ENCODE results near the gene RREB1. TPM values are rescaled to one million over a fixed set of nuclear protein-coding genes. Genes with fewer than 3 reads are reported as not detected.

RREB1 gene
- total RNA-seq, 1 experiment from 2014 or later = 38.4 TPM

DNA sequence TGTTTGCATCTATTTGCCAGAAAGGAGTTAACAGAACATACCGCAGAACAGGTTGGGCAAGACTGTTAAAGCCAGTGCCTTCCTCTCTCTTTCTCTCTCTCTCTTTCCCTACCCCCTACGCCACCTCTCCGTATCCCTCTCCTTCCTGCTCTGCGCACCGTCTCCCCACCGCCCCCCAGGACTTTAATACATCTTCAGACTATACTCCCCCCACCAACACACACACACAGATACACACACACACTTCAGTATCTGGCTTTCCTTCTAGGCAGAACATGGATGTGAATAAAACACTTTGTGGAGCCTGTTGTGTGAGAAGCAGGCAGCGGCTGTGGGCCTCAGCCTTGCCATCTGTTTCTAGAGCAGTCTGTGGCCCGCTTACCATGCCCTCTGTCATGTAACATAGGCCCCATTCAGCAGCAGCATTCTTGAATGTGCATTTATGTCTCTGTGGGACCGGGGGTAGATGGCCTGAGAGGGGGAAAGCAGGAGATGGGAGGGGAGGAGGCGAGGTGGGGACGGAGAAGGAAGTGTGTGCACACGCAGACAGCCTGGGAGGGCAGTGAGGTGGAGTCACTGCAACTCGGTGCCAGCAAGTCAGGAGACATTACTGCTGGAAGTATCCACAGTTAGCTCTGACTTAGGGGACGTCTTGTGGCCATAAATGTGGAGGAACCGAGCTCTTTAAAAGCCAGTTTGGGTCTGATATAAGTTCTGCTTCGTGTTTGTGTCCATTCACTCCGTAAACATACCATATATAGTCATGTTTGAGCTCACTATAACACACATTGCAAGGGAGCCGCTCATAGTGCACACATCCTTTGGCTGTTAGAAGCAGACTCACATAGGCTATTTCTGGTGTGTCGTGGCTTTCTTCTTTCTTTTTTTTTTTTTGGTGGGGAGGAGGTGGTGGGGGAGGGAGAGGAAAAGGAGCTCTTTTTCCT, 38.4 kb downstream of the RREB1 start:
- peak overlapping the region; percentile 97 for H3K27ac Mint-ChIP-seq (ENCODE audit: unreplicated experiment)

DNA sequence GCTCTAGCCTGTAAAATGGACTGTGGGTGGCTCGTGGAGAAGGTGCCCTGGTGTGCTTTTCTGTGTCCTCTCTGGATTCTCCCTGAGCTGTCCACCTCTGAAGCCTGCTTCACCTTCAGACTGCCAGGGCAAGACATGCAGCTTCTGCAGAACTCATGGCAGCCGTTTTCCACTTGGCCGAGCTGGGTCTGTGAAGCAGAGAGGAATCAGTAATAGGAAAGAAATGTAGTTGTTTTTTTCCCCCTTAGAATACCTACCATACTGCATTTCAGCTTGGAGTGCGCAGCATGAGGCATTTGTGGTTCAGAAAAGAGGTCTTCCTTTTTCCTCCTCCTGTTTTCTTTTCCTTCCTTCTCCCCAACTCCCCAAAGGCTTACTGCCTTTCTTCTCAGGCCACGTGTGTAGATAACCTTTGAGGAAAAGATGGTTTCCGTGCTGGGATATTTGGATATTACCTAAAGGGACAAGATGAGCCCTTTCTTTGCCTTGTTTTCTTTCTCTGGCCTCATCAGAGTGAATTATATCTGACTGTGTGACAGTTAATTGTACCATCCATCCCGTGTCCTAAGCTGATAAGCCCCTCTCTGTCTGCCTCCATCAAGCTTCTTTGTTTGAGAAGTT, 39.4 kb downstream of the RREB1 start:
- CTCF ChIA-PET = interaction anchor here (0.7 to 1.7 kb wide), 3 partner anchors 9 to 72 kb away, joined by 3 to 9 read pairs (median 3); no protein-coding TSS in a partner anchor

More for the DNA sequence above, 38.4 kb downstream of the RREB1 start:
- H3K4me3 Mint-ChIP-seq (ENCODE audit: low read depth, unreplicated experiment) = peak overlapping the region; percentile 74
- DNase-seq = peak; percentile 53
- intact Hi-C loops (cut with micrococcal nuclease; ENCODE audit: unreplicated experiment) = loop anchor here (10.0 kb wide), 2 partner anchors 99 to 331 kb away; no protein-coding TSS in a partner anchor
- H3K9me3 Mint-ChIP-seq (ENCODE audit: low read depth, unreplicated experiment) = no peaks in the 10 kb centered on the region
- TF ChIP-seq, protein P1, sequence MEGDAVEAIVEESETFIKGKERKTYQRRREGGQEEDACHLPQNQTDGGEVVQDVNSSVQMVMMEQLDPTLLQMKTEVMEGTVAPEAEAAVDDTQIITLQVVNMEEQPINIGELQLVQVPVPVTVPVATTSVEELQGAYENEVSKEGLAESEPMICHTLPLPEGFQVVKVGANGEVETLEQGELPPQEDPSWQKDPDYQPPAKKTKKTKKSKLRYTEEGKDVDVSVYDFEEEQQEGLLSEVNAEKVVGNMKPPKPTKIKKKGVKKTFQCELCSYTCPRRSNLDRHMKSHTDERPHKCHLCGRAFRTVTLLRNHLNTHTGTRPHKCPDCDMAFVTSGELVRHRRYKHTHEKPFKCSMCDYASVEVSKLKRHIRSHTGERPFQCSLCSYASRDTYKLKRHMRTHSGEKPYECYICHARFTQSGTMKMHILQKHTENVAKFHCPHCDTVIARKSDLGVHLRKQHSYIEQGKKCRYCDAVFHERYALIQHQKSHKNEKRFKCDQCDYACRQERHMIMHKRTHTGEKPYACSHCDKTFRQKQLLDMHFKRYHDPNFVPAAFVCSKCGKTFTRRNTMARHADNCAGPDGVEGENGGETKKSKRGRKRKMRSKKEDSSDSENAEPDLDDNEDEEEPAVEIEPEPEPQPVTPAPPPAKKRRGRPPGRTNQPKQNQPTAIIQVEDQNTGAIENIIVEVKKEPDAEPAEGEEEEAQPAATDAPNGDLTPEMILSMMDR (IDR thresholded peaks at IDR 0.05; ENCODE audit: unreplicated experiment) = no peak
- H3K36me3 Mint-ChIP-seq (ENCODE audit: insufficient read depth, unreplicated experiment) = peaks cover 32% of the 10 kb centered on the region
- H3K4me1 Mint-ChIP-seq (ENCODE audit: low read depth, unreplicated experiment) = peaks cover 62% of the 10 kb centered on the region
- CTCF ChIA-PET = interaction anchor here (0.7 to 1.7 kb wide), 3 partner anchors 8 to 73 kb away, joined by 3 to 9 read pairs (median 3); no protein-coding TSS in a partner anchor
- no TSS peak for BruUV-seq (replicated peaks)
- no peaks in the 10 kb centered on the region for H3K27me3 Mint-ChIP-seq (ENCODE audit: unreplicated experiment)

DNA sequence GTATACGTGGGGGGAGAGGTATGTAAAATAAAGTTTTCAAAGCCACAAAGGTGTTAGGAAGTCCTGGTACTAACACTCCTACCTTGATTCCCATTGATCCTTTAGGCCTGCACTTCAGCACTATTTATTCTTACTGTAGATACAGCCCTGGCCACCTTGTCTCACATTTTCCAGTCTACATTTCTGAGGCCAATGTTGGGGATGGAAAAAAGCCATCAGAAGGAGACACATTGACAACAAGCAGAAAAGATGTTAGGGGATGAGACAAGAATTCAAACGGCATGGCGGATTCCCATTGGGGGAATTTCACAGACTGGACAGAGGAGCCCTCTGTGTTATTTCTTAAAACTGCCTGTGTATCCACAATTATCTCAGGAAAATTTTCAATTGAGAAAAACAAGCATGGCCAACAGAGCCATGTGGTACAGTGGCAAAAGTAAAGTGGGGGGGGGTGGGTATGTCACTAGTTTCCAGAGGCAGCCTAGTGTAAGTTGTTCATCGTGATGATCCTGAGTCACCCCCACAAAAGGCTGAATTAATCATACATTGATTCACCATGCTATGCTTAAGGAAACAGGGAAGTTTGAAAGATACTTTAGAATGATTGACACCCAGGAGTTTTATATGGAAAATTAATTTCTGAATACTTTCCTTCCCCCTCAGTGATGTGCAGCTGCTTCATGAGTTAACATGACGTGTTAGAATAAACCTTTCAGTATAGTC, 40.5 kb downstream of the RREB1 start:
- BruUV-seq (replicated peaks) = no TSS peak
- intact Hi-C loops (cut with micrococcal nuclease; ENCODE audit: unreplicated experiment) = loop anchor here (10.0 kb wide), 2 partner anchors 97 to 333 kb away; no protein-coding TSS in a partner anchor
- peaks cover 62% of the 10 kb centered on the region for H3K4me1 Mint-ChIP-seq (ENCODE audit: low read depth, unreplicated experiment)
- H3K4me3 Mint-ChIP-seq (ENCODE audit: low read depth, unreplicated experiment) = no peak overlapping the region
- TF ChIP-seq, protein P1 (IDR thresholded peaks at IDR 0.05; ENCODE audit: unreplicated experiment) = no peak
- CTCF ChIA-PET = interaction anchor here (1.7 kb wide), 1 partner anchor 10 kb away, joined by 9 read pairs; no protein-coding TSS in a partner anchor
- H3K9me3 Mint-ChIP-seq (ENCODE audit: low read depth, unreplicated experiment) = no peaks in the 10 kb centered on the region
- H3K27me3 Mint-ChIP-seq (ENCODE audit: unreplicated experiment) = no peaks in the 10 kb centered on the region
- DNase-seq = no peak
- H3K27ac Mint-ChIP-seq (ENCODE audit: unreplicated experiment) = peak overlapping the region; percentile 97
- H3K36me3 Mint-ChIP-seq (ENCODE audit: insufficient read depth, unreplicated experiment) = peaks cover 24% of the 10 kb centered on the region

More for the DNA sequence above, 39.4 kb downstream of the RREB1 start:
- intact Hi-C loops (cut with micrococcal nuclease; ENCODE audit: unreplicated experiment) = loop anchor here (1.0 to 10.0 kb wide), 3 partner anchors 8 to 332 kb away; no protein-coding TSS in a partner anchor
- Mint-ChIP-seq H3K4me3 (ENCODE audit: low read depth, unreplicated experiment) (peak overlapping the region; percentile 74), H3K9me3 (ENCODE audit: low read depth, unreplicated experiment) (no peaks in the 10 kb centered on the region), H3K27ac (ENCODE audit: unreplicated experiment) (peak overlapping the region; percentile 97), H3K4me1 (ENCODE audit: low read depth, unreplicated experiment) (peaks cover 70% of the 10 kb centered on the region), H3K36me3 (ENCODE audit: insufficient read depth, unreplicated experiment) (peaks cover 24% of the 10 kb centered on the region), H3K27me3 (ENCODE audit: unreplicated experiment) (no peaks in the 10 kb centered on the region)
- no TSS peak for BruUV-seq (replicated peaks)
- no peak for DNase-seq
- TF ChIP-seq, protein P1 (IDR thresholded peaks at IDR 0.05; ENCODE audit: unreplicated experiment) = no peak

All from Calu3 (cell line).